Right lobe of liver (tissue), 6 donors: ENCODE results near the gene LDB2. TPM values are rescaled to one million over a fixed set of nuclear protein-coding genes. Genes with fewer than 3 reads are reported as not detected.
"Not testable (repeated sequence)": the region's sequence is repeated elsewhere in the genome, so short reads cannot be mapped to it uniquely, and the experiment has no call there.

ENCODE experiments used
- ATAC-seq, 4 donors: fragments of 200-7000 bp; cut with Tn5 transposase; one replicate each; pipeline ENCODE4 v1.9.1; 2020; ENCODE audit warnings: mild to moderate bottlenecking in 4 of 4, moderate library complexity in 4 of 4
- DNase-seq, 3 donors: peaks; one replicate each; pipeline ENCODE4 v3.0.0-alpha.2; 2020
- H3K27ac ChIP-seq, 3 donors: fragments of 200-600 bp; one replicate each; pipeline ENCODE4 v1.8.0; 2022
- H3K27me3 ChIP-seq, 2 donors: fragments of 200-600 bp; one replicate each; pipeline ENCODE4 v1.8.0; 2022
- H3K36me3 ChIP-seq, 4 donors: fragments of 200-600 bp; sonication (generic) in 1 of 4; one replicate each; pipeline versions ENCODE4 v1.5.1 to v1.8.0; 2017 to 2022; ENCODE audit warnings: control low read depth in 1 of 4
- H3K4me1 ChIP-seq, 4 donors: fragments of 200-600 bp; sonication (generic) in 1 of 4; one replicate each; pipeline versions ENCODE4 v1.5.1 to v1.8.0; 2017 to 2022; ENCODE audit warnings: control low read depth in 1 of 4
- H3K4me3 ChIP-seq, 3 donors: fragments of 200-600 bp; one replicate each; pipeline ENCODE4 v1.8.0; 2022
- H3K9me3 ChIP-seq, 4 donors: fragments of 200-600 bp; sonication (generic) in 1 of 4; one replicate each; pipeline versions ENCODE4 v1.5.1 to v1.8.0; 2017 to 2022; ENCODE audit warnings: control low read depth in 1 of 4
- CTCF ChIP-seq, 4 donors: fragments of 200-600 bp in 3 of 4; fragments of 450-650 bp in 1 of 4; IDR thresholded peaks; one replicate each; pipeline versions ENCODE4 v1.5.1 to v1.8.0; 2016 to 2022; ENCODE audit warnings: antibody characterized with exemption in 4 of 4, mild to moderate bottlenecking in 2 of 4
- POLR2A ChIP-seq: fragments of 450-650 bp; IDR thresholded peaks from one replicate; pipeline ENCODE4 v1.6.1; 2017; ENCODE audit warnings: antibody characterized with exemption, mild to moderate bottlenecking
- whole genome bisulfite sequencing: methylation state at CpG from one replicate; pipeline ENCODE4 v1.1.6; 2018; ENCODE audit warnings: low coverage, low lambda C conversion rate; ENCODE audit not compliant: insufficient coverage; ENCODE audit errors: missing lambda C conversion rate; 5-methylcytosine and 5-hydroxymethylcytosine counted together
- intact Hi-C, 2 donors: fragments of 100-400 bp; cut with DNase I; formaldehyde crosslinking; loops; one replicate each; pipeline versions ENCODE4 v1.11.2 to v1.14.1; 2022
- total RNA-seq, 6 experiments: library from RNA; depleted of rRNA in 2 of 6; stranded (reverse); fragments of >200 nt in 2 of 6; fragmentation: NEBNext Ultra II Directional in 3 of 6; extraction: Animal tissue kit (Norgen Biotek cat#: 25700) in 3 of 6; gene quantifications; one replicate each; pipeline versions ENCODE4 v1.1.0 to v1.2.4, GENCODE V29; 2016 to 2023
- donor health status: DM: no; HTN: yes; CAD: no.
- donor health status: DM: no; HTN: no; CAD: no.
- donor health status: DM: no; HTN: no; CAD: no.
- donor health status: DM: no; HTN: yes; CAD: no.
- donor health status: DM: no; HTN: yes; CAD: no.

The LDB2 gene
- total RNA-seq, 6 experiments from 2014 or later, result 11.4 to 26.6 (median 17.3) TPM

GRCh38 chr4:16931339-16932305 lies 33.2 kb upstream of the LDB2 start:
- Histone ChIP-seq H3K4me1 (peaks cover 0 to 5% (median 0%) of the 10 kb centered on the region in 4 donors), H3K27ac (no peak overlapping the region), H3K4me3 (no peak overlapping the region), H3K36me3 (no peaks in the 10 kb centered on the region), H3K9me3 (no peaks in the 10 kb centered on the region), H3K27me3 (no peaks in the 10 kb centered on the region)
- ATAC-seq, result peak; percentile 28 to 48 (median 38)
- 52% methylated on average over 3 of the region's 5 CpGs for WGBS
- intact Hi-C loops, result no loop called here
- no peak for TF ChIP-seq CTCF (IDR thresholded peaks at IDR 0.05)
- no peak for TF ChIP-seq POLR2A
- no peak for DNase-seq

GRCh38 chr4:16926214-16926613 lies 27.8 kb upstream of the LDB2 start:
- H3K4me3 ChIP-seq, result no peak overlapping the region
- H3K36me3 ChIP-seq, result no peaks in the 10 kb centered on the region
- no peak for TF ChIP-seq POLR2A
- TF ChIP-seq CTCF (IDR thresholded peaks at IDR 0.05), result no peak
- ATAC-seq (no peak), DNase-seq (no peak)
- WGBS, result 60% methylated on average over 1 of the region's 1 CpG
- no peaks in the 10 kb centered on the region for H3K9me3 ChIP-seq
- intact Hi-C loops, result no loop called here
- H3K27me3 ChIP-seq, result no peaks in the 10 kb centered on the region
- H3K27ac ChIP-seq, result no peak overlapping the region
- H3K4me1 ChIP-seq, result no peaks in the 10 kb centered on the region

- H3K4me1 ChIP-seq, H3K4me3 ChIP-seq, DNase-seq, ATAC-seq, H3K27ac ChIP-seq, H3K27me3 ChIP-seq, H3K9me3 ChIP-seq, H3K36me3 ChIP-seq: not testable (repeated sequence)
- WGBS, result 85% methylated on average over 4 of the region's 4 CpGs
- intact Hi-C loops, result loop anchor here in 1 of 2 donors (10.0 kb wide), 1 partner anchor 124 kb away; no protein-coding TSS in a partner anchor
Measured at GRCh38 chr4:16918716-16919115, 20.3 kb upstream of the LDB2 start.

- H3K27me3 ChIP-seq, result no peaks in the 10 kb centered on the region
- TF ChIP-seq CTCF (IDR thresholded peaks at IDR 0.05), result peak; percentile 92 to 98 (median 96)
- TF ChIP-seq POLR2A, result no peak
- WGBS, result 45% methylated on average over 12 of the region's 13 CpGs
- ATAC-seq, result peak; percentile 100
- no peaks in the 10 kb centered on the region for H3K9me3 ChIP-seq
- H3K4me1 ChIP-seq, result no peaks in the 10 kb centered on the region
- DNase-seq, result peak; percentile 67 to 83 (median 67)
- no peaks in the 10 kb centered on the region for H3K36me3 ChIP-seq
- H3K27ac ChIP-seq, result no peak overlapping the region
- intact Hi-C loops, result loop anchor here in 1 of 2 donors (10.0 kb wide), 1 partner anchor 122 kb away; no protein-coding TSS in a partner anchor
- H3K4me3 ChIP-seq, result no peak overlapping the region
Measured at GRCh38 chr4:16916719-16917337, 18.4 kb upstream of the LDB2 start.

- no peak overlapping the region for H3K4me3 ChIP-seq
- H3K9me3 ChIP-seq, result no peaks in the 10 kb centered on the region
- H3K4me1 ChIP-seq, result no peaks in the 10 kb centered on the region
- ATAC-seq, result no peak
- no peak overlapping the region for H3K27ac ChIP-seq
- DNase-seq, result no peak
- intact Hi-C loops, result loop anchor here in 1 of 2 donors (10.0 kb wide), 1 partner anchor 121 kb away; no protein-coding TSS in a partner anchor
- no peaks in the 10 kb centered on the region for H3K36me3 ChIP-seq
- H3K27me3 ChIP-seq, result no peaks in the 10 kb centered on the region
- WGBS, result 63% methylated on average over 2 of the region's 2 CpGs
- TF ChIP-seq CTCF (IDR thresholded peaks at IDR 0.05) (no peak), POLR2A (no peak)
Measured at GRCh38 chr4:16916031-16916430, 17.6 kb upstream of the LDB2 start.
